Gastrocnemius medialis (tissue), 4 donors: ENCODE results near the gene DLEC1. TPM values are rescaled to one million over a fixed set of nuclear protein-coding genes. Genes with fewer than 3 reads are reported as not detected.

ENCODE experiments used
- ATAC-seq, 2 donors: fragments of 150-250 bp; one replicate each; pipeline ENCODE4 v1.9.1; 2016
- DNase-seq, 2 donors: peaks; one replicate each; pipeline ENCODE4 v3.0.0-alpha.2; 2019
- H3K27ac ChIP-seq, 4 donors: fragments of 200-600 bp; sonication (generic); 1 replicate in 1 of 4; 2 replicates in 3 of 4; pipeline ENCODE4 v1.5.1; 2016 to 2018; ENCODE audit warnings: mild to moderate bottlenecking in 2 of 4, moderate library complexity in 1 of 4
- H3K27me3 ChIP-seq, 3 donors: fragments of 200-600 bp; sonication (generic) in 2 of 3; 1 replicate in 1 of 3; 2 replicates in 2 of 3; pipeline versions ENCODE4 v1.5.1 to v1.6.0; 2016 to 2019; ENCODE audit warnings: mild to moderate bottlenecking in 1 of 3, moderate library complexity in 1 of 3
- H3K36me3 ChIP-seq, 2 donors: fragments of 200-600 bp; sonication (generic) in 1 of 2; one replicate each; pipeline ENCODE4 v1.5.1; 2017 to 2018
- H3K4me1 ChIP-seq, 2 donors: fragments of 200-600 bp; sonication (generic) in 1 of 2; one replicate each; pipeline ENCODE4 v1.5.1; 2016 to 2017; ENCODE audit warnings: mild to moderate bottlenecking in 2 of 2
- H3K4me3 ChIP-seq, 4 donors: fragments of 200-600 bp; sonication (generic) in 3 of 4; 1 replicate in 1 of 4; 2 replicates in 3 of 4; pipeline ENCODE4 v1.5.1; 2016 to 2019; ENCODE audit warnings: mild to moderate bottlenecking in 2 of 4
- H3K9me3 ChIP-seq, 3 donors: fragments of 200-600 bp; sonication (generic) in 2 of 3; 1 replicate in 1 of 3; 2 replicates in 2 of 3; pipeline ENCODE4 v1.5.1; 2016 to 2019
- CTCF ChIP-seq, 5 experiments: fragments of 450-650 bp in 3 of 5; fragments of 200-600 bp in 2 of 5; sonication (generic) in 2 of 5; IDR thresholded peaks in 4 of 5; conservative IDR thresholded peaks in 1 of 5; 1 replicate in 4 of 5; 2 replicates in 1 of 5; pipeline ENCODE4 v1.5.1; 2016 to 2019; ENCODE audit warnings: antibody characterized with exemption in 5 of 5, mild to moderate bottlenecking in 3 of 5, moderate library complexity in 3 of 5
- POLR2A ChIP-seq, 2 donors: fragments of 450-650 bp; IDR thresholded peaks; one replicate each; pipeline ENCODE4 v1.6.1; 2017; ENCODE audit warnings: antibody characterized with exemption in 2 of 2, mild to moderate bottlenecking in 2 of 2, moderate library complexity in 2 of 2
- in situ Hi-C, 4 donors: fragments of 200-750 bp; cut with MboI; loops; one replicate each; pipeline versions ENCODE4 v1.15.0 to v1.8.0; 2017; ENCODE audit warnings: low sequenced_read_pairs in 4 of 4
- intact Hi-C: fragments of 100-400 bp; cut with DNase I; formaldehyde crosslinking; loops from one replicate; pipeline ENCODE4 v1.15.1; 2023; ENCODE audit warnings: low total_unique reads
- total RNA-seq, 4 donors: library from RNA; depleted of rRNA; stranded (reverse); fragments of >200 nt; gene quantifications; one replicate each; pipeline versions ENCODE4 v1.1.0 to v1.2.3, GENCODE V29; 2016

DLEC1 gene
- total RNA-seq, 4 donors from 2014 or later: not detected

GRCh38 chr3:38115645-38116427 is 76.8 kb downstream of the DLEC1 start:
- Histone ChIP-seq H3K27me3 (no peaks in the 10 kb centered on the region), H3K4me3 (no peak overlapping the region), H3K36me3 (peaks cover 0 to 4% of the 10 kb centered on the region in 2 donors), H3K4me1 (no peaks in the 10 kb centered on the region), H3K9me3 (no peaks in the 10 kb centered on the region), H3K27ac (no peak overlapping the region)
- TF ChIP-seq CTCF (IDR thresholded peaks at IDR 0.05 in 4 of 5, conservative IDR thresholded peaks at IDR 0.05 in 1 of 5): no peak
- TF ChIP-seq POLR2A (IDR thresholded peaks at IDR 0.05): no peak
- intact Hi-C loops: no loop called here
- ATAC-seq (no peak), DNase-seq (no peak)
- in situ Hi-C loops: no loop called here

- peaks cover 0 to 11% of the 10 kb centered on the region in 2 donors for H3K36me3 ChIP-seq
- H3K4me3 ChIP-seq: no peak overlapping the region
- H3K27ac ChIP-seq: no peak overlapping the region
- intact Hi-C loops (no loop called here), in situ Hi-C loops (no loop called here)
- no peaks in the 10 kb centered on the region for H3K27me3 ChIP-seq
- TF ChIP-seq POLR2A (IDR thresholded peaks at IDR 0.05) (no peak), CTCF (IDR thresholded peaks at IDR 0.05 in 4 of 5, conservative IDR thresholded peaks at IDR 0.05 in 1 of 5) (no peak)
- H3K9me3 ChIP-seq: no peaks in the 10 kb centered on the region
- H3K4me1 ChIP-seq: no peaks in the 10 kb centered on the region
- ATAC-seq (no peak), DNase-seq (peak in 1 of 2 donors; percentile 4)
These were observed 77.6 kb downstream of the DLEC1 start for GRCh38 chr3:38116471-38117162.

GRCh38 chr3:38117163-38117716 is 78.2 kb downstream of the DLEC1 start:
- H3K9me3 ChIP-seq: no peaks in the 10 kb centered on the region
- no peak overlapping the region for H3K4me3 ChIP-seq
- intact Hi-C loops (no loop called here), in situ Hi-C loops (no loop called here)
- ATAC-seq: no peak
- peaks cover 0 to 18% of the 10 kb centered on the region in 2 donors for H3K36me3 ChIP-seq
- no peak for TF ChIP-seq CTCF (IDR thresholded peaks at IDR 0.05 in 4 of 5, conservative IDR thresholded peaks at IDR 0.05 in 1 of 5)
- peak in 1 of 2 donors; percentile 18 for DNase-seq
- no peak overlapping the region for H3K27ac ChIP-seq
- H3K27me3 ChIP-seq: no peaks in the 10 kb centered on the region
- H3K4me1 ChIP-seq: no peaks in the 10 kb centered on the region

GRCh38 chr3:38117748-38118420 is 78.9 kb downstream of the DLEC1 start:
- peak; percentile 25 to 55 for DNase-seq
- in situ Hi-C loops: no loop called here

More at GRCh38 chr3:38117748-38118420, 78.9 kb downstream of the DLEC1 start:
- H3K27me3 ChIP-seq: no peaks in the 10 kb centered on the region
- H3K4me1 ChIP-seq: no peaks in the 10 kb centered on the region
- peak; percentile 48 to 64 for ATAC-seq
- H3K27ac ChIP-seq: no peak overlapping the region
- H3K4me3 ChIP-seq: no peak overlapping the region
- no peaks in the 10 kb centered on the region for H3K9me3 ChIP-seq
- H3K36me3 ChIP-seq: peaks cover 0 to 24% of the 10 kb centered on the region in 2 donors
- intact Hi-C loops: no loop called here
- TF ChIP-seq POLR2A (IDR thresholded peaks at IDR 0.05) (no peak), CTCF (IDR thresholded peaks at IDR 0.05 in 4 of 5, conservative IDR thresholded peaks at IDR 0.05 in 1 of 5) (peak; percentile 37 to 67 (median 56))
